NCI-H128 (cell line): ENCODE measurements around the gene PLXDC2.

Experiments
- DNase-seq: peaks from one replicate; lab custom pipeline; 2025; ENCODE audit not compliant: unreplicated experiment; lab: John Stamatoyannopoulos, UW

PLXDC2 gene

DNA sequence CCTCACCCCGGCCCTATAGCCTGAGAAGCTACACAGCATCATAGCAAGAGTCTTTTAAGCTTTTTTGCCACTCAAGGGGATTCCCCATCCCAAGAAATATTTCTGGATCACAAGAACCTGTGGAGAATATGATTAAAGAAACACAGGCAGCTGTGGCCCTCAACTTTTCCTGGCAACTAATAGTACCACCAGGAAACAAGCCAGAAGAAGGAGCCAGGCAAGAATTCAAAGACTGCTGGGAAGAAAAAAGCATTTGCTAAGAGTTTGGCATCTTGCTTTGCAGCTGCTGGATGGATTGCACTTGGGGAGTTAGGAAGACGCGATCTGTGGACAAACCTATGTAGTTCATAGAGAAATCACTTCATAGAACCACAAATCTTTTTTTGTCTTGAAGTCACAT, 437.8 kb downstream of the PLXDC2 start:
- DNase-seq, result no peak

DNA sequence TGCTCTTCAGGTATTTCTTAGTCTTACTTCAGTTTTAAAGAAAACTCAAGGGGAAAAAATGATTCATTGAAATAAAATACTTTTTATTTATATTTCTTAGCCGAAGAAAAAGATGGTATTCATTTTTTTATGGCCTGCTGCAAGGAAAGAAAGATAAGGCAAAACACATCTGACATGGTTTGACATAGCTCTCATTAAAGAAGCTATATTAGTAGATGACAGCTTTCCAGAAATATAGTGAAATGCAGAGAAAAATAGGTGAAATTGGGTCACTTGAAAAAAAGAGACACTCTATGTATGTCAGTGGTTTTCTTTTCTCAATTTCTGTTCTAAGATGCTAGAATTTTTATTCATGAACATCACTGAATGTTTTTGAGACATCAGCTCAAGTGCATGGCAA, 438.3 kb downstream of the PLXDC2 start:
- DNase-seq, result no peak

DNA sequence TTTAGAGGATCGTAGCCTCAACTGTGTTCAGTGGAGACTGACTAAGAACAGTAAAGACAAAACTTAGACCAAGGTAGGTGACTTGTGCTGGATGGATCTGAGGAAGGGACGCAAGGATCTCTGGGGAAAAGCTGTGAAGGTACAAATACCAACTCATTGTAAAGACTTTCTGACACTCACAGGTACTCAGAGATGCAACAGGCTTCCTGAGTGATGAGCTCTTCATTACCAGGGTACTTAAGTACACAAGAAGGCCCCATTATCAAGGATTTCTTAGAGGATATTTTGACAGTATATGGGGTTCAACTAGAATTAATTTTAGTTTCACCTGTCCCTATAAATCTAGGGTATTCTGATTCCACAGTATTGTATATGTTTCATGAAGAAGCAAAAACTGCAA, 440.7 kb downstream of the PLXDC2 start:
- no peak for DNase-seq

DNA sequence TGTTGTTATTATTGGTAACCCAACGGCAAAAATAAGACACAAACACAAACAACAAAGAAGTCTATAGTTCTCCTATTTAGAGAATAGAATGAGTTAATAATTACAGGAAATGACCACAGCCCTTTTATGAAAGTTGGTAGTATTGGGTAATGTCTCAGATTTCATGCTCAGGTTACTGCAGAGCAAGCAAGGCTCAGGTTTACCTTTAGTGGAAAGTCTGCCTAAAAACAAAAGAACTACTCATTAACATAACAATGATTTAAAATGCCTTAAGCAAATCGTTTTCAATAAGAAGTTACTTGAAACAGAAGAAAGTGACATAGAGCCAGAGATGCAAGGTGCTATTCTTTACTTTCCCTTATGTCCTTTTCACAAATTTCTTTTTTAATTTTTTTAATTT, 441.2 kb downstream of the PLXDC2 start:
- DNase-seq, result no peak

DNA sequence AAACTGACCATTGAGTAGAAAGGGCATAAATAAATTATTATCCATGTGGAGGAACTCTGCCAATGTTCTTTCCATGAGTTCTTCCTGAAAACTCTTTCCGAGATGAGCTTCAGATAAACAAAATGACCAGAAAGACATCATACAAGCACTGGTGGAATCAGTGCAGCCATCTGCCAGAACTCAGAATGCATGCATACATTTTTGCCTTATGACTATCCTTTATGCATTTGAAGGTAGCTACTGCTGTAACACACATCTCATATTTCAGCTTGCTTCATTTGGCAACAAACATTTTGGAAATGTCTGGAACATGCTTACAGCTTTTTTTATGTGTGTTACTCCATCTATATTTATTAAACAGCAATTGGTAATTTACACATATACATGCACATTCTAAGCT, 448.9 kb downstream of the PLXDC2 start:
- DNase-seq, result no peak

DNA sequence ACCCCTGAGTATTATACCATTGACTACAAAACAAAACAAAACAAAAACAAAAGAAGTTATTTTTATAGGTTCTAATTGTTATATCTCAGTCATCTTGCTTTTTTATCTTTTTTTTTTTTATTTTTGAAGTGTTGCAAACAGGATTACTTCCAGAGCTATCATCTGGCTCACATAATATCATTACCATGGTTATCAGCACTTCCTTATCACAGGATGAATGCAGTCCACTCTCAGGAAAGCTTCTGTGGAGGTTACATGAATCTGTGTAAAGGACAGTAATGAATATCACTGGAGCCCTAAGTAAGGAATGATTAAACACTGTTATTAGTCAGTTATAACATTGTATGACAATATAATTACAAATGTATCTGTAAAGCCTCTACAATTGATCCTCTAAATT, 451.5 kb downstream of the PLXDC2 start:
- no peak for DNase-seq

DNA sequence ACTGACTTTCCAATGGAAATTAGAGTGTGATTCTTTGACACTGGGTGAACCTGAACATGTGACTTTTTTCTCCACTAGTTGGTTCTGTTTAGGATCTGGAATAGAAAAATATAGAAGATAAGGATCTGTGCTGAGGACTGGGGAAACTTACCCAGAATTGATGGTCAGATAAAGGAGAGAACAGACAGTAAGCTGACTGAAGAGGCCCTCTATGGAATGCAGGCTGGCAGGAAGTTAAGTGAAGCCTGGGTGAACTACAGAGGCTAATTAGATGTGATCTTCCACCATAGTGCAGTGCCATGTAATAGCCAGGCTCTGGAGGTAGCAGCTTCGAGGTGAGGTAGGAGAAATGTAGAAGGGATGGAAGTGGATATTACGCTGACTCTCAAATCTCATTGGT, 455.3 kb downstream of the PLXDC2 start:
- DNase-seq, result no peak

DNA sequence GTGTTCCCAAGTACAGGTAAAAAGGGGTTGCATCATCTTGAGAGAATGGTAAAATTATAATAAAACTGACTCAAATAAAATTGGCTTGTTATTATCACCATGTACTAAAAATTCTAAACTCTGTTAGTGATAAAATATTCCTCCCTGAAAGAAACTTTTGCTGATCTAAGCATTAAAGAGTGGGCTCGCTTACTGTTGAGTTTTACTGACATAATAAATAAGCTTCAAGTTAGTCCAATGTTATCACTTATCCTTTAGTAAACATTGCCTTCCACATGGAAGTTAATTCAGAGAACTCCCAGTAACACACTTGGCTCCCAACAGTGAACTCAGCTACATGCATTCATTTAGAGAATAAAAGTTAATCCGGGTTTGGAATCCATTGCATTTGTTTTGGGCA, 456.4 kb downstream of the PLXDC2 start:
- no peak for DNase-seq

DNA sequence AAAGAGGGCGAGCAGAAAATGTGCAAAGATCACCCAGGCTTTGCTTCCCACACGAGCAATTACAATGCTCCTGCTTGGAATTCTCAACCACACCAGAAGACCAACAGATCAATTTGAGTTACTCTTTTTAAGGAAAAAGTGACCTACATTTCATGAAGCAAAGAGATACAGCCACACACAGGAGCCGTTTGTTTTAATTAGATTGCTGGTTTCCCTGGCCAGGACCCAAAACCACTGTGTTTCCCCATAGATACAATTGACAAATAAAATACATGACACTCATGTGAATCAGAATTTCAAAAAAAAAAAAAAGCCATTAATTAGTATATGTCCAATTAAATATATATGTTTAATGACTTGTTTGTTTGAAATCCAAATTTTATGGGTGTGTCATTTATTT, 458.3 kb downstream of the PLXDC2 start:
- no peak for DNase-seq

DNA sequence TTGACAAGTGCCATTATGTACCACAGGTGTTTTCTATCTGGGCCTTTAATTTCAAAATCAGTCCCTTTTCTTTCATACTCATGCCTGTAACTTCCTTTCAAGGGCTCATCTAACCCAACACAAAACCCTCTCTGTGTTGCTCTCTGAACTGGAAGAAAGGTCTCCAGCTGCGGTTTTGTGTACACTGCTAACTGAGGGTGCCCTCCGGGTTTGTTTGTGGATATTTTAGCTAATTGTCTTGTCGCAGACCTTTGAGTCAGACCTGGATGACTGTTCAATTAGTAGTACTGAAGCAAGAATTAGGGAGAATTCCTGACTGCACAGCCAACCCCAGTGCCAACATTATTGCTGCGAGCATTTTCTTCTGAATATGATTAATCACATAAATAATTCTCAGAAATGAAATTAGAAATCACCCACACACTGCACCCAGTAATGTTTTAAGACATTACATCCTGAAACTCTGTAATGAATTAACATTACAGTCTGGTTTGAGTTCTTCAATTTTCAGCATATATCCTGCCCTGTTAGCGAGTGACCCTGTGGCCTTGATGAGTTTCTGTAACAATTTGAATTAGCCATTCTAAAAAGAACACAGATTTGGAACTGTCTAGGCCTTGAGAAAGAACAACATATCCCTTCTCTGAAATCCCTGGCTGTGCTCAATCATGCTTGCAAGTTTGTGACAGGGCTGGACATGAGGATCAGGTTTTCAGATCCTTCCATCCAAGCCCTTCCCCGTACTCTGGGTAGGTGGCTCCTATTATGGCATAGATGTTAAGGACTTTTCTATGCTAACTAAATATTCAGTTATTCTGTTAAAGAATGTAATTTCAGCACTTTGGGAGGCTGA, 460.1 kb downstream of the PLXDC2 start:
- no peak for DNase-seq

DNA sequence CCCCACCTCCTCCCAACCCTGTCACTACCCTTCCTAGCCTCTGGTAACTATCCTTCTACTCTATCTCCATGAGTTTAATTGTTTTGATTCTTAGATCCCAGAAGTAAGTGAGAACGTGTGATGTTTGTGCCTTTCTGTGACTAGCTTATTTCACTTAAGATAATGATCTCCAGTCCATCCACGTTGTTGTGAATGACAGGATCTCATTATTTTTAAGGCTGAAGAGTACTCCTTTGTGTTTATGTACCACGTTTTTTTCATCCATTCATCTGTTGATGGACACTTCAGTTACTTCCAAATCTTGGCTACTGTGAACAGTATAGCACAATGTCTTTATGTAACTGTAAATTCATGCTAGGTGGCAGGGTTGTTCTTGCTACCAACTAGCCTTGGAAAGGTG, 461.6 kb downstream of the PLXDC2 start:
- no peak for DNase-seq

DNA sequence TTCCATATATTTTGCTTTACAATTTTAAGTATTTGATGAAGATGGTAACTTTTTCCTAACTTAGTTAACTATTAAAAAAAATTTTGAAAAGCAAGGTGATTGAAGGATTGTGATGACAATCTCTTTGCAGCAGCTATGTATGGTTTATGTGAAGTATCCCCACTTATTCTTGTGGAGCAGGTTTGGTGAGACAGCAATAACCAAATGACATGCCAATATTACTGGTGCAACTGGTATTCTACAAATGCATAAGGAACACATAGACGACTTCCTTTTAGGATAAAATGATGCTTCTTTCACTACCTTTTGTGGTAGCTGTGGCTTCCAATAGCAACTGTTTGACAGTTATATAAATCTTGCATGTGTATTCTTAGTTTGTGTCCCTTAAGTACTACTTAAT, 465.3 kb downstream of the PLXDC2 start:
- DNase-seq, result no peak

DNA sequence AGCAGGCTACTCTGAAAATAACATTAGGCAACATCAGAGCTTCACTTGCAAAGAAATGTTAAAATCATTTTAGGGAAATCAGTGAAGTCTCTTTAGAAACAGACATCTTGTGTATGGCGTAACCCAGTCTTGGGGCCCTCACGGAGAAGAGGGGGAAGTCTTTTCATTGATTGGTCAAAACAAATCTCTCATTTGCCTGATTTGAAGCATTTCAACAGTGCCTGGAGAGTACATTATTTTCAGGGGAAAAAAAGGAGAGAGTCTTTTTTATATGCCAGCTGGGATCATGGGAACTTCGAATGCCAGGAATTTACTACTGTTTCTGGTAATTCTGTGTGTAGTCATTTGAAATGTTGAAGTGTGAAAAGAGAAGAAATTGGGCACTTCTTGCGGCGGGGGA, 471.4 kb downstream of the PLXDC2 start:
- no peak for DNase-seq

DNA sequence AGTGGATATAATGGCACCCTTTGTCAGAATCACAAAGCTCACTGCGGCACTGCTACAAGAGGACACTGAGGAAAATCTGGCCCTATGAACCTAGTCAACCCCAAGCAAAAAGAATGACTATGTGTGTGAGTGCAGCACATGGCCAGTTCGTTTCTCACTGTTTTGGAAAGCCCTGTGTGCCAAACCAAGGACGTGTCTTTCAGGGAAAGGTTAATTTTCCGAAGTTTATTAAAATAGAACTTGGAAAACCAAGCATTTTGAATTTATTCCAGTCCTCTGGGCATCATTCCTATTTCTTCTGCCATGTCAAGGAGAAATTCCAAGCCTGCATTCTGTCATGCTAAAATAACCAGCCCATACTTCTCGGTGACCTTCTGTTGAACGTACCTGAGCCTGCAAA, 471.8 kb downstream of the PLXDC2 start:
- DNase-seq, result no peak

DNA sequence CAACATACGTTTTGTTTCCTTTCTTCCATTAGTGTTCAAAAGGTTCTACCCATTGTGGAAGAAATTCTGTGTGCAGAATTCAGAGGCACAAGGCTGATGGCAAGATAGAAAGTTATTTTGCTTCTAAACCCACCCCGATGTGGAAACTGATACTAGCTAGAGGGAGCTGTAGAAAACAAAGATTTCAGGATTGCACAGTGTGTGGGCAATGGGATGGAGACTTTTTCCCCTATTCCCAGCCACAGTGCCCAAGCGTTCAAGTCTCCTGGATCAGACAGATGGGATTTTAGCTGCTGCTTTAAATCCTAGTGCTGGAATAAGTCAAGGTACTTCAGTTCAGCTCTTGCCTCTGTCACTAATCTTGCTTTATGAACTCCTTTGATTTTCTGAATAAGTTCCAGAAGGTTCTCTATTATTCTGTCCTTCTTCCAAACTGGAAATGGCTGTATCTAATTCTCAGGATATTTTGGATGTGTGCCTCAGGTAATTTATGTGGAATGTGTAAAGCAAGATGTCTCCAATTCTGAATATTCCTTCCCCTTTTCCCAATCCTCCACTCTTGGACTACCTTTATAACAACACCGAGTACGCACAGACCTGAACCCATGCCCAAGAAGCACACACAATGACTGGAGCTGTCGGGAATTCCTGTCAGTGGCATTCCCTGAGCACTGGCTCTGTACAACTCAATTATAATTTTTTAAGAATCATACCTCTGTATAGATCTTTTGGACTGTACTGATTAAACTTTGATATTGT, 473.0 kb downstream of the PLXDC2 start:
- no peak for DNase-seq

DNA sequence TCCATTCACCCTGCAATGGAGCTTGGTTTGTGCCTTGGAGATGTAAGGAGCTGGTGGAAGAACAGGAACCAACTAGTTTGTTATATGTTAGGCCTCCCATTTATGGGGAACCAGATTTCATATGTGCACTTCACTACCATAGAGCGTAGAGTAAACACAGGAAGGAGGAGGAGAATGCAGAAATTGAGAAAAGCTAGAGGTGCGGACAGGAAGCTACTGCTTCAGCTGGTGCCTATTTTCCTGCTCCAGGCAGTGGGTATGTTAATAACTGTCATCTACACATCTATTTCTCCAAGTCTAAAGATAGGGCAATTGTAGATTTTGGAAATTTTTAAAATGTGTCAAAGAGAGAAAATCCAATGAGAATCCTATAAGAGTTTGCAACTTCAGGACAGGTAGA, 482.2 kb downstream of the PLXDC2 start:
- no peak for DNase-seq

DNA sequence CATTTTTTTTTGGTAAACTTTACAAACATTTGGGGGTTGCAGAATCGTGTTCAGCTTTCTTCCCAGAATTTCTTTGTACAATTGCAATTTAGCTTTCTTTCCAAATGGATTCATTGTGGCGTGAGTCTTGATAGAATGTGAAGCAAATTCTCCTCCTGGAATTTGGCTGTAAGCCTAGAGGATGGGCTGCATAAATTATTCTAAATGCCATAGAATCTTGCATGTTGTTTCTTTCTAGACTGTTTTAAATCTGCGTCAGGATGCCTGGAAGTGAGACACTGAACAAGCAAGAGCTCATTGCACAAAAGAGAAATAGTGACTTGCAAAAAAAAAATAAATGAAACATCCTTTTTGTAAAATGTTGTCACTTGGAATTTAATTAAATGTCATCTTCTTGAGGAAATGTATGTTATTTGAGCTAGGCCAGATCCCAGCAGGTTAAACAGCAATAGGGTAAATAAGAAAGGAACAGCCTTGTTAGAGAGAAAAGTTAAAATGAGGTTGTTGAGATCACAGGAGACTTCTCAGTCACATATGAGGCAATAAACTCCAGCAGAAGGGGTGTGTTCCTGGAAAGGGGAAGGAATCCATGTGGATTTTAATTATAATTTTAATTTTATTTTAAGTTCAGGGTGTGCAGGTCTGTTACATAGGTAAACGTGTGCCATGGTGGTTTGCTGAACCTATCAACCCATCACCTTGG, 483.0 kb downstream of the PLXDC2 start:
- no peak for DNase-seq

DNA sequence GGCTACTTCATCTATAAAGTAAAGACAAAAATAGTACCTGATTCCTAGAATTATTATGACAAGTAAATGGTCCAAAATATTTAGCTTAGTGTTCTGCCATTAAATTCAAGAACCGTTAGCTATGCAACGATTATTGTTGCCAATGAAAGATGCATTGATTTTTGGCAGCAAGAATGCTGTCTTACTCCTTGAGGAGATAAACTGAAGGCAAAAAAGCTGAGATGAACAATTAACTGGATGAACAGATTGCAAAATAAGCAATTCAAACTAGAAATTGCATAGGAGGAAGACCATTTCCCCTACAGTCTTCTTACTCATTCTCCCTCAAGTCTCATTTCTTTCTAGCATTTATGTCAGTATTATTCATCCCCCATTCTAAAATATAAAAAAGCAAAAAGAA, 484.5 kb downstream of the PLXDC2 start:
- DNase-seq, result no peak

DNA sequence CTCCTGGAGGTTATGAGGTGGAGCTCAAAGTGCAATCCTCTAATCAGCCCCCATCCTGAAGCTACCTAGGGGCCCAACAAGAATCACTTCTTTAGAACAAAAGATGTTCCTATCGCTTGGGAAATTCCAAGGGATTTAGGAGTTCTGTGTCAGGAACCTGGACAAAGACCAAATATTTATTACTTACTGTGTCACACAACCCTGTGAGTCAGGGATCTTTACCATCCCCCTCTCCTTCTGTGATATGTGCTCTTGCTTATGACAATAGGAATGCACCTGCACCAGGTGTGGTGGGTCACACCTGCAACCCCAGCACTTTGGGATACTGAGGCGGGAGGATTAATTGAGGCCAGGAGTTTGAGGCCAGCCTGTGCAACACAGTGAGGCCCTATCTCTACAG, 485.8 kb downstream of the PLXDC2 start:
- DNase-seq, result no peak

DNA sequence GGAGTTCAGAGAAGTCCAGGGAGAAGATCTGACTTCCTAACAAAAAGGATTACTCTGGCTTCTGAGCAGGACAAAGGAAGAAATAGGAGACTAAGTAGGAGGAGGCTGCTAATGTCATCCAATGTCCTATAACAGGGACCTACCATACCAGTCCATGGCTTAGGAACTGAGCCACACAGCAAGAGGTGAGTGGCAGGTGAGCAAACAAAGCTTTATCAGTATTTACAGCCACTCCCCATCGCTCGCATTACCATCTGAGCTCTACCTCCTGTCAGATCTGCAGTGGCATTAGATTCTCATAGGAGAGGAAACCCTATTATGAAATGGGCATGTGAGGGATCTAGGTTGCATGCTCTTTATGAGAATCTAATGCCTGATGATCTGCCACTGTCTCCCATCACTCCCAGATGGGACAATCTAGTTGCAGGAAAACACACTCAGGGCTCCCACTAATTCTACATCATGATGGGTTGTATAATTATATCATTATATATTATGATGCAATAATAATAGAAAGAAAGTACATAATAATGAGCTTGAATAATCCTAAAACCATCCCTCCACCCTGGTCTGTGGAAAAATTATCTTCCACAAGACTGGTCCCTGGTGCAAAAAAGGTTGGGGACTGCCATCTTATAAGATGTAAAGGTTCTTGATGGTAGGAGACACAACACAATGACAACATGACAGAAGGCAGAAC, 487.4 kb downstream of the PLXDC2 start:
- no peak for DNase-seq

DNA sequence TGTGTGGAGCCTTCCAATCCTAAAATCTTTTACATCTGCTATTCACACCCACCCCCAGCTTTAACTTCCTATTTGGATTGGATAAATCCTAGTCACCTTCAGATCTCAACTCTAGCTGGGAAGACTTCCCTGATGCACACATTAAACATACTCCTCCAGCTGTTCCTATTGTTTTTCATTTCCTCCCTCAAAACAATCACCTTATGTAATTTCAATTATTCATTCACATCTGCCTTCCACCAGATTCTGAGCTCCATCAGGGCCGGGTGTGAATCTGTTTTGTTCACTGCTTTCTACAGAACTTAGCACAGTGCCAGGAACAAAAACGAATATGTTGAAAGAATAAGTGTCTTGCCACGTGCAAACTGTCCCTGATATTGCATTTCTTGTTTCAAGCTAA, 497.4 kb downstream of the PLXDC2 start:
- DNase-seq, result no peak
